ENCODE results near the gene RBM44.
A peak's percentile ranks its signal among the peaks of the same experiment; 100 is the strongest.
"Not testable (repeated sequence)": the region's sequence is repeated elsewhere in the genome, so short reads cannot be mapped to it uniquely, and the experiment has no call there.

Gene RBM44

DNA sequence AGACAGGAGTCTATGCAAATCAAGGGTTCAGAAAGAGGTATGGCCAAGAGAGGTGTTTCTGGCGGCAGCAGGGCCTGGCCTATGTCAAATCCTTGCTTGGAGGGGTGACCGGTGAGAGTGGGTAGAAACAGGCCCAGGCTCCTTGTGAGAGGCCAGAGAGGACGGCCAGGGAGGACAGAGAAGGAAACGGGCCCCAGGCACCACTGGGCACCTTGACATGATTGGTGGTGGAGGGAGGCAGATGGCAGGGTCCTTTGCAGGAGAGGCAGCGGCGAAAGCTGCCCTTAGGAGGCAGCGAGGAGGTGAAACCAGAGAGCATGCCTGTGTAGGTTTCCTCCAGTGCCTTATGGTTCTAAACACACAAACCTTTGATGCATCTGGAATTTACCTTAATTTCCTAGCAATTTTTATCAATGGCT lies 67.1 kb downstream of the RBM44 start:
- no peak overlapping the region for H3K27ac Mint-ChIP-seq
- no peak overlapping the region for H3K4me3 Mint-ChIP-seq
- H3K9me3 Mint-ChIP-seq, result no peaks in the 10 kb centered on the region
- H3K27me3 Mint-ChIP-seq (ENCODE audit: low read depth), result peaks cover 42% of the 10 kb centered on the region
- no peak for DNase-seq (ENCODE audit: low spot score)
- H3K36me3 Mint-ChIP-seq (ENCODE audit: low read depth), result no peaks in the 10 kb centered on the region
- H3K4me1 Mint-ChIP-seq (ENCODE audit: low read depth), result peaks cover 11% of the 10 kb centered on the region

DNA sequence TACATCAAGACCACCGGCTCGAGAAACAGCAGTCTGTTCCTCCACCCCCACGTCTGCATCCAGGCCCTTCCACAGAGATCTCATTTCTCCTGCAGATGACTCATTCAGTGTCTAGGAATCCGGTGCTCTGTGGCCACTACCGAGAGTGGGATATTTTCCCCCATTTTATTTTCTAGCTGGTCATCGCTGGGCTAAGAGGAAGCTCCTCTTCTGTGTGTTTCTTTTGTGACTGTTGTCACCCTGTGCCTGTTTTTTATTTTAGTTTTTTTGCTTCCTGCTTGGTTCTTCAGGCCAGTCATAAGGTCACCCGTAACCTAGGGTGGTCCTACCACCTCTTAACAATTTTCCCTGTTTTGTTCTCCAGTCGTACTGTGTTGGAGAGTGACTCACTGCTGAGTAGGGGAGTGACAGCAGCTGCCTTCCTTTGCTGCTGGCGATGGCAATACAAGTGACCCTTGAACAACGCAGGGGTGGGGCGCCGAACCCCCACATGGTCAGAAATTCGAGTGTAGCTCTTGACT lies 67.6 kb downstream of the RBM44 start:
- H3K27me3 Mint-ChIP-seq (ENCODE audit: low read depth), result peaks cover 39% of the 10 kb centered on the region
- no peak overlapping the region for H3K27ac Mint-ChIP-seq
- no peak overlapping the region for H3K4me3 Mint-ChIP-seq
- peaks cover 11% of the 10 kb centered on the region for H3K4me1 Mint-ChIP-seq (ENCODE audit: low read depth)
- H3K36me3 Mint-ChIP-seq (ENCODE audit: low read depth), result no peaks in the 10 kb centered on the region
- no peaks in the 10 kb centered on the region for H3K9me3 Mint-ChIP-seq
- no peak for DNase-seq (ENCODE audit: low spot score)

DNA sequence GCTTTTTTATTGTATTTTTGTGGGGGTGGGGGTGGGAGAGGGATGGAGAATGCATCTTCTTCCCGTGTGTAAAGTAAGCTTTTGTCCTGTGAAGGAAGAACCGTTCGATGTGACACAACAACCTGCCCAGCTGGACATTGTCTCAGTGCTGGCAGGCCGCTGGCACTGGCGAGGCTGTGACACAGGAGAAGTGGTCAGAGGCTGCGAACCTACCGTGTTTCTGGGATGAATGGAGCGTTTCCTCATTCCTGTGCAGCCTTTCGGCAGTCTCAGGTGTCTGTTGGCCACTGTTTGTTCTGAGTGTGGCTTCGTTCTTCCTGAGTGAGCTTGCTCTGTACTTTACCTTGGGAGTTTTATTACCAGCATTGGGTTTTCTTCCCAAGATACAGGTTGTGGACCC lies 68.9 kb downstream of the RBM44 start:
- H3K27ac Mint-ChIP-seq, result no peak overlapping the region
- H3K27me3 Mint-ChIP-seq (ENCODE audit: low read depth), result peaks cover 26% of the 10 kb centered on the region
- no peak for DNase-seq (ENCODE audit: low spot score)
- H3K36me3 Mint-ChIP-seq (ENCODE audit: low read depth), result no peaks in the 10 kb centered on the region
- H3K9me3 Mint-ChIP-seq, result no peaks in the 10 kb centered on the region
- no peak overlapping the region for H3K4me3 Mint-ChIP-seq
- H3K4me1 Mint-ChIP-seq (ENCODE audit: low read depth), result peaks cover 11% of the 10 kb centered on the region

DNA sequence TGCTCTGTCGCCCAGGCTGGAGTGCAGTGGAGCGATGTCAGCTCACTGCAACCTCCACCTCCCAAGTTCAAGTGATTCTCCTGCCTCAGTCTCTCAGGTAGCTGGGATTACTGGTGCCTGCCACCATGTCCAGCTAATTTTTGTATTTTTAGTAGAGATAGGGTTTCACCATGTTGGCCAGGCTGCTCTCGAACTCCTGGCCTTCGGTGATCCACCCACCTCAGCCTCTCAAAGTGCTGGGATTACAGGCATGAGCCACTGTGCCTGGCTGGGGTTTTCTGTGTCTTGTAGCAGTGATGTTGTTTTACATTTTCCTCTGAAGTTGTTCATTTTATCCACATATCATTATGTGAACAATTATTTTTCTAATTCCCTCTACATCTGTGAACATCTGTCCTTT lies 69.5 kb downstream of the RBM44 start:
- not testable (repeated sequence) for DNase-seq (ENCODE audit: low spot score)

DNA sequence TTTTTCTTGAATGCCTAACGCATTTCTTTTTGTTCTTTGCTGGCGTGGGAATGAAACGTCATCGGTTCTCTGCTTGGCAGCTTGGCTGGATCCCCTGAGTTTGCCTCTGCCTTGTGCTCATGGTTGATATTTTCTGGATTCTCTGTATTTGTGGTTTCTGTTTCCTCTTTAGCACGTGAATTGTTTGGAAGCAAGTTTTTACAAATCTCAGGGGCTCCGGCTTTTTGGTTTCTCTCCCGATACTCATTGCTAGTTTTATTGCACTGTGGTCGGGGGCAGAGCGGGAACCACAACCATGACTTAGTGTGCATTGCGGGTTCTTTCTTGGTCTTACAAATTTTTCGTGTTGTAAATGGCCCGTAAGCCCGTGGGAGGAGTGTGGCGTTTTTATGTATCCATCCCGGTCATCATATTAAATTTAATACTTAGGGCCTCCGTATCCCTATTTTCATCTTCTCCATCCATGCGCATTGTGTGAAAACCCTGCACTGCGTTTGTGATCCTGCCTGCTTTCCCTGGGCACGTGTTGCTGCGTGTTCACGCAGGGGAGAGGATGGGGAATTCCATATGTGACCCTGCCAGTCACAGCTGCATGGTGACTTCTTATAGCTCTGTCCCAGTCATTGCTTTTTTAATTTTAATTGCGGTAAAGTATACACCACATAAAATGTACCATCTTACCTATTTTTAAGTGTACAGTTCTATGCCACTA lies 70.2 kb downstream of the RBM44 start:
- no peak overlapping the region for H3K4me3 Mint-ChIP-seq
- peaks cover 26% of the 10 kb centered on the region for H3K27me3 Mint-ChIP-seq (ENCODE audit: low read depth)
- peaks cover 17% of the 10 kb centered on the region for H3K4me1 Mint-ChIP-seq (ENCODE audit: low read depth)
- H3K27ac Mint-ChIP-seq, result peak overlapping the region; percentile 52
- no peaks in the 10 kb centered on the region for H3K36me3 Mint-ChIP-seq (ENCODE audit: low read depth)
- DNase-seq (ENCODE audit: low spot score), result no peak
- H3K9me3 Mint-ChIP-seq, result no peaks in the 10 kb centered on the region

More for the DNA sequence above, 69.5 kb downstream of the RBM44 start:
- not testable (repeated sequence) for H3K4me3 Mint-ChIP-seq; H3K27ac Mint-ChIP-seq; H3K9me3 Mint-ChIP-seq; H3K36me3 Mint-ChIP-seq (ENCODE audit: low read depth)
- H3K27me3 Mint-ChIP-seq (ENCODE audit: low read depth), result peaks cover 26% of the 10 kb centered on the region
- H3K4me1 Mint-ChIP-seq (ENCODE audit: low read depth), result peaks cover 11% of the 10 kb centered on the region

DNA sequence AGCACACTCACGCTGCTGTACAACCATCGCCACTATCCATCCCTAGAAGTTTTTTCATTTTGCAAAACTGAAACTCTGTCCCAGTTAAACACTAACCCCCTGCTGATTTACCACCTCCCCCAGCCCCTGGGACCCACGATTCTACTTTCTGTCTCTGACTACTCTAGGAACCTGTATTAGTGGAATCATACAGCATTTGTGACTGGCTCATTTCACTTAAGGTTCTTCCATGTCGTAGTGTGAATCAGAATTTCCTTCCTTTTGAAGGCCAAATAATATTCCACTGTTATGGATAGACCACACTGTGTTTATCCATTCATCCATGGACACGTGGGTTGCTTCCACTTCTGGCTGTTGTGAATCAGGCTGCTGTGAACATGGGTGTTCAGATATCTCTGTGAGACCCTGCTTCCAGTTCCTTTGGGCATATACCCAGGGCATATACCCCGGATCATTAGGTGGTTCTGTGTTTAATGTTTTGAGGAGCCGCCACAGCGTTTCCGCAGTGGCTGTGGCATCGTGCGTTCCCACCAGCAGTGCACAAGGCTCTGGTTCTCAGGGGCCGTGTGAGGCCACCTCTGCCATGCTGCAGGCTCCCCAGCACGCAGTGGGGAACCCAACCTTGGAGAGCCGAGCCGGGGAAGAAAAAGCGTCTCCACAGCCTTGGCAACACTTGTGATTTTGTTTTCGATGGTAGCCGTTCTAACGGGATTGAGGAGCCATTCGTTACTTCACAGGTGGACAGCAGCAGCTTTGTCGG lies 70.9 kb downstream of the RBM44 start:
- H3K9me3 Mint-ChIP-seq, result no peaks in the 10 kb centered on the region
- no peak for DNase-seq (ENCODE audit: low spot score)
- H3K27me3 Mint-ChIP-seq (ENCODE audit: low read depth), result peaks cover 26% of the 10 kb centered on the region
- no peak overlapping the region for H3K4me3 Mint-ChIP-seq
- H3K4me1 Mint-ChIP-seq (ENCODE audit: low read depth), result peaks cover 17% of the 10 kb centered on the region
- no peaks in the 10 kb centered on the region for H3K36me3 Mint-ChIP-seq (ENCODE audit: low read depth)
- H3K27ac Mint-ChIP-seq, result no peak overlapping the region

DNA sequence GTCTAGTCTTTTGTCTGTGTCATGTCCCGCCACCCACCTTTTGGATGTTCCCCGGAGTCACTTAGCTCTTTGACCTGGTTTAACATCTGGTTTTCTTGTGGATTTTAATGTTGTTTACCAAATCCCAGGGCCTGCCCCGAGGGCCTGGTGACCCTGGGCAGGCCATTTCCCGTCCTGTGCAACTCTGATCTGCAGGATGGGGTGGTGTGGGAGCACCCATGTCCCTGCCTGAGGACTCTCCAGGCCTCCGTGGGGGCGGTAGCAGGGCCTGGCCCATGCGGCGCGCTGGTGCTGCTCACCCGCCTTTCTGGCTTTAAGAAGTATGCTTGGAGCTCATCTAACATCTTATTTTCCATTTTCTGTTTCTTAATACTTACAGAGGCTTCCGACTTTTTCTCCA lies 71.5 kb downstream of the RBM44 start:
- Mint-ChIP-seq H3K9me3 (no peaks in the 10 kb centered on the region), H3K4me1 (ENCODE audit: low read depth) (peaks cover 15% of the 10 kb centered on the region), H3K27ac (no peak overlapping the region), H3K27me3 (ENCODE audit: low read depth) (peaks cover 24% of the 10 kb centered on the region), H3K36me3 (ENCODE audit: low read depth) (no peaks in the 10 kb centered on the region), H3K4me3 (no peak overlapping the region)
- no peak for DNase-seq (ENCODE audit: low spot score)

DNA sequence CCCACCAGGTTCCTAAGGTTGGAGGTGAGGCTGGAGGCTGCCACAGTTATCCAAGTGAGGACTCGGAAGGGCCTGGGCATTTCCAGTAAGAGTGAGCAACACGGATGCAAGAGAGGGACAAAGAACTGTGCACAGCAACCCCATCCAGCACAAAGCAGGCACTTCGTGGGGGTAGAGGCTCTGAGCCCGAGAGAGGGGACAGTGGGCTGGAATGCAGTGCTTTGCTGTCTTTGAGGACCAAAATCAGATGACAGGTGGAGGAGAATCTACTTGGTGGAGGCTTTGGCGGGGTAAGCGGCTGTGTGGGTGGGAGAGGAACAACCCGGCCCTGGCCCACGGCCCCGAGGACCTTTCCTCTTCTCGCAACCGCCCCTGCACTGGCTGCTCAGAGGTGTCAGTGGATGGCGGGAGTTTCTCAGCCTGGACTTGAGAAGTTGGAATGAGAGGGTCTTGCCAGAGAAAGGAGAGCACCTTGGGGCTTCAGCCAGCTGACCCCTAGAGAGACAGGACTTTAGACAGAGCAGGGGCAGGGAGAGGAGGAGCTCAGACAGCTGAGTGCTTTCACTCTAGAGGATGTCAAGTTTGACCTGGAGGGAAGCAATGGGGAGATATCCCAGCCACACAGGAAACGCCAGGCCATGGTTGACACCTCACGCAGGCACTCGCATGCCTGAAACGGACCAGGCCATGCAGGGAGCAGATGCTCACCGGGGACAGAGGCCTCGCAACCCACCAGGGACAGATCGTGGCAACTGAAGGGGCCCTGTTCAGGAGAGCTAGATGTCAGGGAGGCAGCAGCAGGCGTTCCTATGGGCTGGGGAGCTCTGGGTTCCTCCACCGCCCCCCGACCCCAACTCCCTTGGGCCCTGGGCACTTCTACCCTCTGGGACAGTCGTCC lies 72.4 kb downstream of the RBM44 start:
- Mint-ChIP-seq H3K27me3 (ENCODE audit: low read depth) (peaks cover 24% of the 10 kb centered on the region), H3K9me3 (no peaks in the 10 kb centered on the region), H3K36me3 (ENCODE audit: low read depth) (no peaks in the 10 kb centered on the region), H3K27ac (no peak overlapping the region), H3K4me1 (ENCODE audit: low read depth) (peaks cover 15% of the 10 kb centered on the region), H3K4me3 (no peak overlapping the region)
- DNase-seq (ENCODE audit: low spot score), result no peak

DNA sequence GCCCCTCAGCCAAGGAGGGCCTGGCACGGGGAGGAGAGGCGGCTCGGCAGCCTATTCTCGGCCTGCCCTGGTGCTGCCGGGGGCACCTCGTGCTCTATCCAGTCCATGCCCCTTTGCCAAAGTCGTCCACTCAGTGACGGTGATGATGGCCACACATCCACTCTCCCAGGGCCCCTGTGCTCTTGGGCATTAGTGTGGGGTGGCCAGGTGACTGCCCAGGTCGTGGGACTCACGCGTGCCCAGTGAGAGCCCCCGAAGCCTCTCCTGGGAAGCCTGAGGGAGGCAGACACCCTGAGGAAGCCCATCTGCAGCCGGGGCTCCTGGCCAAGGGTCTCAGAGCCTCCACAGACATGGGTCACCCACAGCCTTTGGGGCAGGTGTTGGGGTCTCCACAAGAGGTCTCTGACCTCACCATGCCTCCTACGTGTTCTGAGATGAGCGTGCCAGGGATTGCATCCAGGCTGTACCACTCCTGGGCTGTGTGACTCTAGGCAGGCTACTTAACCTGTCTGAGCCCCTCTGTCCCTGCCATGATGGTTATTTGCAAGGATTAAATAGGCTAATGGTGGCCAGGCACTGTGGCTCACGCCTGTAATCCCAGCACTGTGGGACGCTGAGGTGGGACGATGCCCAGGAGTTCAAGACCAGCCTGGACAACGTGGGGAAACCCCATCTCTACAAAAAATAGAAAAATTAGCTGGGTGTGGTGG lies 73.8 kb downstream of the RBM44 start:
- no peak for DNase-seq (ENCODE audit: low spot score)
- H3K27ac Mint-ChIP-seq, result no peak overlapping the region
- peaks cover 15% of the 10 kb centered on the region for H3K4me1 Mint-ChIP-seq (ENCODE audit: low read depth)
- H3K9me3 Mint-ChIP-seq, result no peaks in the 10 kb centered on the region
- no peaks in the 10 kb centered on the region for H3K36me3 Mint-ChIP-seq (ENCODE audit: low read depth)
- H3K4me3 Mint-ChIP-seq, result no peak overlapping the region
- peaks cover 22% of the 10 kb centered on the region for H3K27me3 Mint-ChIP-seq (ENCODE audit: low read depth)

DNA sequence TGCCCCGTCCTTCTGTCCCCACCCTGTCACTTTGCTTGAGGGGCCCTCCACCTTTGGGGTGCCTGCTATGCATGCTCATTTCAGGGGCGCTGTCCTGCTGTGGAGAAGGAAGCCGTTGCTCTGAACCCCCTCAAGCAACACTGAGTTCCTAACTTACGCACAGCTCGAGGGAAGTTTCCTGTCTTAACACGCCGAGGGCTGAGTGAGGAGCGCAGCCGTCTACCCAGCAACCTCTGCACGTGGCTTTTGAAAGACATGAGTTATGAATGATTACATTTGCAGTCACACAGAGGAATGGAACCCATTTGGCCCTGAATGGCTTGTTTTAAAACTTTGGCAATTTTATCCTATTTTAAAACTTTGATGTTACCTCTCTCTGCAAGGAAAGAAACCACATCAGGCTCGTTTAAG lies 74.8 kb downstream of the RBM44 start:
- H3K4me1 Mint-ChIP-seq (ENCODE audit: low read depth), result peaks cover 15% of the 10 kb centered on the region
- H3K27ac Mint-ChIP-seq, result no peak overlapping the region
- no peak overlapping the region for H3K4me3 Mint-ChIP-seq
- no peaks in the 10 kb centered on the region for H3K9me3 Mint-ChIP-seq
- H3K27me3 Mint-ChIP-seq (ENCODE audit: low read depth), result peaks cover 20% of the 10 kb centered on the region
- H3K36me3 Mint-ChIP-seq (ENCODE audit: low read depth), result no peaks in the 10 kb centered on the region
- DNase-seq (ENCODE audit: low spot score), result no peak

DNA sequence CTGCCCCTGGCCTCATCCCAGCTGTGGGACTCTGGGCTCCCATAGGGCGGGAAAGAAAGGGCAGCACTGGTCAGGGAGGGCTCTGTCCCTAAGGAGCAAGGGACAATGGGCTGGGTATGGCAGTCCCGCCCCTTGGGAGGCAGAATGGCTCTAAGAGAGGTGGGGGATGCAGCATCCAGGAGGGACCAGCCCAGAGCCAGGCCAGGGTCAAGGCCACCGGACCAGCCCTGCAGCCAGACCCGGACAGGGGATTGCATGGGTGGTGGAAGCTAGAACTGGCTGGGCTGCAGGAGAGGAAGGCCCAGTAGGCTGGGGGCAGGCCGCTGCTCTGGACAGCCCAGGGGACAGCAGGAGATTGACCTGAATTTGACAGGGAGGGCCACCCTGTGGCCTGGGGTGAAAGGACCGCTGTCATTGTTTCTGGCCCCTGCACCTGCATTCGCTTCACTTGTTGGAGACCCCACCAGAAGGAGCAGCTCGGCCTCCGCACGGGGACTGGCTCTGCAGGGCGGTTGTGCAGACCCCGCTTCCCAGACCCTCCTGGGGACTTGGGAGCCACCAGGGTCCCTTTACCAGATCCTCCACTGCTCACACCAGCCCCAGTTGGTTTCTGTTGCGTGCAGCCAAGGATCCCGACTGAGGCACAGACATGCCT lies 75.4 kb downstream of the RBM44 start:
- peaks cover 15% of the 10 kb centered on the region for H3K27me3 Mint-ChIP-seq (ENCODE audit: low read depth)
- no peak overlapping the region for H3K4me3 Mint-ChIP-seq
- H3K27ac Mint-ChIP-seq, result no peak overlapping the region
- H3K9me3 Mint-ChIP-seq, result no peaks in the 10 kb centered on the region
- H3K36me3 Mint-ChIP-seq (ENCODE audit: low read depth), result no peaks in the 10 kb centered on the region
- peaks cover 9% of the 10 kb centered on the region for H3K4me1 Mint-ChIP-seq (ENCODE audit: low read depth)
- no peak for DNase-seq (ENCODE audit: low spot score)

DNA sequence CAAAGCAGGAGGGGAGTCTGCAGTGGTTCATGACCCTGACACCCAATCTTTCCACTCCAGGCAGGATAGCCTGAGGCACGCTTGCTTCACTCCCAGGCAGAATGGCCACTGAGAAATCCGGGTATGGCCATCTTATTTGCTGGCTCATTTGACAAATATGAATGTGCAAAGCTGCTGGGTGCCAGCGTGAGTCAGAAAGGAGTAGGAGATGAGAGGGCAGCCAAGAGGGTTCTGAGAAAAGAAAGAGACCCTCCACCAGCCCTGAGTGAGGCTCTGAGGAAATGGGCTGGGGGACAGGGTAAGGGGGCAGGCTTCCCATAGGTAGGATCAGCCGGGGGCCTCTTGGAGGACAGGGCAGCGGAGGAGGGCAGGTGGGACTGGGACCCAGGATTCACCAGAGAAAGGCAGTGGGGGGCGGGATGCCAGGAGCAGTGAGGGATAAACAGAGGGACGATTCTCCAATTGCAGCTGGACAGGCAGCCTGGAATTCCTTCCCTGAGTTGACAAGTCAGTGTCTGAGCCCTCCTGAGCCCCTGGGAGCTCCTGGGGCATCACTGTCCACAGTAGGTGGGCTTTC lies 76.1 kb downstream of the RBM44 start:
- no peak overlapping the region for H3K27ac Mint-ChIP-seq
- DNase-seq (ENCODE audit: low spot score), result no peak
- no peaks in the 10 kb centered on the region for H3K36me3 Mint-ChIP-seq (ENCODE audit: low read depth)
- no peaks in the 10 kb centered on the region for H3K9me3 Mint-ChIP-seq
- H3K4me3 Mint-ChIP-seq, result no peak overlapping the region
- peaks cover 6% of the 10 kb centered on the region for H3K4me1 Mint-ChIP-seq (ENCODE audit: low read depth)
- peaks cover 8% of the 10 kb centered on the region for H3K27me3 Mint-ChIP-seq (ENCODE audit: low read depth)

Data from T-helper 2 cell treated with Interferon-gamma antibody and Interleukin-4, amounts not matched to agents 5 μg/mL and 100 μg/mL, for 36 hours (primary cell).